ENCODE measurements around the gene VAT1.
"Not testable (repeated sequence)": the region's sequence is repeated elsewhere in the genome, so short reads cannot be mapped to it uniquely, and the experiment has no call there.

Gene VAT1

GRCh38 chr17:42975701-42976100 is 46.5 kb downstream of the VAT1 start:
- DNase-seq, result not testable (repeated sequence)

GRCh38 chr17:42975265-42975664 is 46.9 kb downstream of the VAT1 start:
- no peak for DNase-seq

DNA sequence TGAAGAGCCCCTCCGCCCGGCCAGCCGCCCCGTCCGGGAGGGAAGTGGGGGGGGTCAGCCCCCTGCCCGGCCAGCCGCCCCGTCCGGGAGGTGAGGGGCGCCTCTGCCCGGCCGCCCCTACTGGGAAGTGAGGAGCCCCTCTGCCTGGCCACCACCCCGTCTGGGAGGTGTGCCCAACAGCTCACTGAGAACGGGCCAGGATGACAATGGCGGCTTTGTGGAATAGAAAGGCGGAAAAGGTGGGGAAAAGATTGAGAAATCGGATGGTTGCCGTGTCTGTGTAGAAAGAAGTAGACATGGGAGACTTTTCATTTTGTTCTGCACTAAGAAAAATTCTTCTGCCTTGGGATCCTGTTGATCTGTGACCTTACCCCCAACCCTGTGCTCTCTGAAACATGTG is 48.9 kb downstream of the VAT1 start:
- DNase-seq, result not testable (repeated sequence)

GRCh38 chr17:42971589-42971988 is 50.6 kb downstream of the VAT1 start:
- DNase-seq, result no peak

GRCh38 chr17:42969001-42969581 is 53.1 kb downstream of the VAT1 start:
- DNase-seq, result peak in 9 of 51 donors; percentile 1 to 15 (median 5)

DNA sequence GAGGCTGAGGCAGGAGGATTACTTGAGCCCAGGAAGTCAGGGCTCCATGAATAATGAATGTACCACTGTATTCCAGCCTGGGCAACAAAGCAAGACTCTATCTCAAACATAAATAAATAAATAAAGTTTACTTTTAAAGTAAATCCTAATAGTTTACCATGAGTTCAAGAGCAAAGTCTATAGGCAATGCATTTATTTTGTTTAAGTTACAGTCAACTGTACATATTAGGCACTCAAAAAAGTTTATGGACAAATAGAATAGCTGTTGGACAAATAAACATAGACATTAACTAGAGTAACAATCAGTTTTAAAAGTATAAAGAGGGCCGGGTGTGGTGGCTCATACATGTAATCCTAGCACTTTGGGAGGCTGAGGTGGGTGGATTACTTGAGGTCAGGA is 54.3 kb downstream of the VAT1 start:
- no peak for DNase-seq
